WTC11 (cell line): ENCODE measurements around the gene WNT1. TPM values are rescaled to one million over a fixed set of nuclear protein-coding genes. Genes with fewer than 3 reads are reported as not detected.

Source experiments
- ATAC-seq: fragments of 200-7000 bp; cut with Tn5 transposase; 2 replicates; pipeline ENCODE4 v1.10.0; 2021; ENCODE audit warnings: mild to moderate bottlenecking, moderate library complexity
- CTCF ChIA-PET: fragments of 300-600 bp; sonication (Branson Sonifier 250); formaldehyde crosslinking; loops from one replicate; lab custom pipeline; 2021; ENCODE audit warnings: antibody characterized with exemption; lab: Charles Lee
- POLR2A ChIA-PET: fragments of 350-600 bp; sonication (Branson Sonifier 250); formaldehyde crosslinking; loops from one replicate; lab custom pipeline; 2021; ENCODE audit warnings: antibody characterized with exemption; lab: Charles Lee
- DNase-seq: peaks from one replicate; pipeline ENCODE4 v3.0.0; 2021; ENCODE audit warnings: low spot score
- H3K27ac Mint-ChIP-seq: 2 replicates; pipeline ENCODE4 v1.8.0; 2021; ENCODE audit warnings: mixed read lengths
- H3K27me3 Mint-ChIP-seq: 2 replicates; pipeline ENCODE4 v1.8.0; 2021; ENCODE audit warnings: low read depth, mild to moderate bottlenecking, moderate library complexity, mixed read lengths
- H3K36me3 Mint-ChIP-seq: 2 replicates; pipeline ENCODE4 v1.8.0; 2021; ENCODE audit warnings: mixed read lengths
- H3K4me1 Mint-ChIP-seq: 2 replicates; pipeline ENCODE4 v1.8.0; 2022; ENCODE audit warnings: mixed read lengths
- H3K4me3 Mint-ChIP-seq: 2 replicates; pipeline ENCODE4 v1.8.0; 2021; ENCODE audit warnings: mild to moderate bottlenecking, moderate library complexity, mixed read lengths
- H3K9me3 Mint-ChIP-seq: 2 replicates; pipeline ENCODE4 v1.8.0; 2021; ENCODE audit warnings: mixed read lengths
- E2F5 ChIP-seq: sonication (generic); formaldehyde crosslinking; IDR thresholded peaks from 2 replicates; pipeline ENCODE4 v1.8.1; 2022; ENCODE audit warnings: mild to moderate bottlenecking, moderate library complexity, missing genetic modification reagents
- ESRRA ChIP-seq: sonication (generic); formaldehyde crosslinking; IDR thresholded peaks from 2 replicates; pipeline ENCODE4 v1.8.1; 2022; ENCODE audit warnings: mild to moderate bottlenecking, missing genetic modification reagents, borderline replicate concordance
- ETV6 ChIP-seq: sonication (generic); formaldehyde crosslinking; IDR thresholded peaks from 2 replicates; pipeline ENCODE4 v1.8.1; 2022; ENCODE audit warnings: mild to moderate bottlenecking, missing genetic modification reagents
- GABPB1 ChIP-seq: sonication (generic); formaldehyde crosslinking; IDR thresholded peaks from 2 replicates; pipeline ENCODE4 v1.8.1; 2023; ENCODE audit warnings: mild to moderate bottlenecking, missing genetic modification reagents
- GRHL2 ChIP-seq: fragments of 250-450 bp; sonication (Bioruptor Pico); IDR thresholded peaks from 2 replicates; pipeline ENCODE4 v1.8.0; 2022; ENCODE audit warnings: mild to moderate bottlenecking, moderate library complexity; ENCODE audit not compliant: insufficient replicate concordance, severe bottlenecking
- HMGA2 ChIP-seq: fragments of 250-450 bp; sonication (Bioruptor Pico); IDR thresholded peaks from 2 replicates; pipeline ENCODE4 v1.4.0; 2021; ENCODE audit warnings: mild to moderate bottlenecking, moderate library complexity
- JUN ChIP-seq: sonication (generic); formaldehyde crosslinking; IDR thresholded peaks from 2 replicates; pipeline ENCODE4 v1.8.0; 2023; ENCODE audit warnings: mild to moderate bottlenecking, missing genetic modification reagents
- MAX ChIP-seq: sonication (generic); formaldehyde crosslinking; IDR thresholded peaks from 2 replicates; pipeline ENCODE4 v1.8.0; 2022; ENCODE audit warnings: mild to moderate bottlenecking, missing genetic modification reagents
- NR1H2 ChIP-seq: sonication (generic); formaldehyde crosslinking; IDR thresholded peaks from 2 replicates; pipeline ENCODE4 v1.9.0; 2021; ENCODE audit warnings: mild to moderate bottlenecking, moderate library complexity, missing genetic modification reagents
- NR2C2 ChIP-seq: sonication (generic); formaldehyde crosslinking; IDR thresholded peaks from 2 replicates; pipeline ENCODE4 v1.8.0; 2022; ENCODE audit warnings: mild to moderate bottlenecking, missing genetic modification reagents
- PRDM15 ChIP-seq: sonication (generic); formaldehyde crosslinking; IDR thresholded peaks from 2 replicates; pipeline ENCODE4 v1.8.0; 2022; ENCODE audit warnings: missing genetic modification reagents
- PREB ChIP-seq: sonication (generic); formaldehyde crosslinking; IDR thresholded peaks from 2 replicates; pipeline ENCODE4 v1.8.1; 2022; ENCODE audit warnings: mild to moderate bottlenecking, missing genetic modification reagents, moderate library complexity, borderline replicate concordance
- SP1 ChIP-seq: sonication (generic); formaldehyde crosslinking; conservative IDR thresholded peaks from 2 replicates; pipeline ENCODE4 v1.8.1; 2022; ENCODE audit warnings: missing genetic modification reagents
- STAT6 ChIP-seq: sonication (generic); formaldehyde crosslinking; conservative IDR thresholded peaks from 2 replicates; pipeline ENCODE4 v1.8.1; 2023; ENCODE audit warnings: mild to moderate bottlenecking, low read depth, missing genetic modification reagents, moderate library complexity
- TCF7 ChIP-seq: sonication (generic); formaldehyde crosslinking; IDR thresholded peaks from 2 replicates; pipeline ENCODE4 v1.8.0; 2022; ENCODE audit warnings: mild to moderate bottlenecking, low read depth, missing genetic modification reagents, moderate library complexity
- TEAD1 ChIP-seq: sonication (generic); formaldehyde crosslinking; IDR thresholded peaks from 2 replicates; pipeline ENCODE4 v1.8.0; 2022; ENCODE audit warnings: mild to moderate bottlenecking, missing genetic modification reagents
- TP53 ChIP-seq: sonication (generic); formaldehyde crosslinking; IDR thresholded peaks from 2 replicates; pipeline ENCODE4 v1.8.1; 2023; ENCODE audit warnings: mild to moderate bottlenecking, missing genetic modification reagents
- ZNF317 ChIP-seq: sonication (generic); formaldehyde crosslinking; IDR thresholded peaks from 2 replicates; pipeline ENCODE4 v1.8.1; 2023; ENCODE audit warnings: low read depth, mild to moderate bottlenecking, moderate library complexity, missing genetic modification reagents, borderline replicate concordance
- ZNF423 ChIP-seq: fragments of 250-450 bp; sonication (Bioruptor Pico); IDR thresholded peaks from 2 replicates; pipeline ENCODE4 v2.1.2; 2022; ENCODE audit warnings: mild to moderate bottlenecking, moderate library complexity
- ZNF512 ChIP-seq: sonication (generic); formaldehyde crosslinking; IDR thresholded peaks from 2 replicates; pipeline ENCODE4 v1.8.1; 2022; ENCODE audit warnings: missing genetic modification reagents, borderline replicate concordance
- total RNA-seq: library from RNA; stranded (reverse); gene quantifications from 3 replicates; pipeline ENCODE4 v1.2.3, GENCODE V29; 2021

WNT1 gene
- total RNA-seq, 1 experiment from 2014 or later: not detected

- ChIA-PET POLR2A (interaction anchor here (0.9 to 2.2 kb wide), 10 partner anchors 9 to 104 kb away, joined by 3 to 10 read pairs (median 5); partner anchors contain the start of genes DDX23, FKBP11 and WNT10B), CTCF (interaction anchor here (0.9 to 3.6 kb wide), 20 partner anchors 10 to 203 kb away, joined by 3 to 38 read pairs (median 9); partner anchors contain the start of genes FKBP11, WNT1 and WNT10B)
- peak; percentile 87 for DNase-seq
- Mint-ChIP-seq H3K27me3 (peaks cover 7% of the 10 kb centered on the region; the same call in 1 of the 2 replicates), H3K9me3 (no peaks in the 10 kb centered on the region), H3K36me3 (peaks cover 19% of the 10 kb centered on the region), H3K4me3 (peak overlapping the region; percentile 95), H3K27ac (peak overlapping the region; percentile 97), H3K4me1 (peaks cover 31% of the 10 kb centered on the region)
- no peak for TF ChIP-seq TCF7 (CRISPR knock-in tag)
- no peak for TF ChIP-seq NR1H2 (CRISPR knock-in tag)
- no peak for TF ChIP-seq STAT6
- TF ChIP-seq TP53 (CRISPR knock-in tag): 0 out of 2 replicates have a peak, but pooled peaks have one; percentile 9
- TF ChIP-seq ZNF512: no peak
- peak; percentile 54; the same call in 1 of the 2 replicates for TF ChIP-seq ETV6 (CRISPR knock-in tag)
- no peak for TF ChIP-seq ESRRA (CRISPR knock-in tag)
- no peak for TF ChIP-seq PREB (CRISPR knock-in tag)
- no peak for TF ChIP-seq JUN
- TF ChIP-seq ZNF317 (CRISPR knock-in tag): no peak
- TF ChIP-seq MAX: no peak
- peak; percentile 27; the same call in 1 of the 2 replicates for TF ChIP-seq SP1 (CRISPR knock-in tag)
- TF ChIP-seq ZNF423 (CRISPR knock-in tag): no peak
- peak; percentile 79 for ATAC-seq
Measured at GRCh38 chr12:48956279-48957140, 21.6 kb upstream of the WNT1 start.

- POLR2A ChIA-PET: interaction anchor here (0.6 to 2.2 kb wide), 13 partner anchors 9 to 385 kb away, joined by 3 to 10 read pairs (median 5); partner anchors contain the start of genes DDX23, FKBP11, RND1 and WNT10B
- TF ChIP-seq GABPB1 (CRISPR knock-in tag) (peak; percentile 39; the same call in 1 of the 2 replicates), TEAD1 (CRISPR knock-in tag) (peak; percentile 75), GRHL2 (CRISPR knock-in tag) (no peak), PRDM15 (CRISPR knock-in tag) (no peak), HMGA2 (CRISPR knock-in tag) (no peak), MAX (peak; percentile 68), NR2C2 (CRISPR knock-in tag) (no peak), E2F5 (CRISPR knock-in tag) (peak; percentile 35; the same call in 1 of the 2 replicates)
Measured at GRCh38 chr12:48957141-48958048, 20.7 kb upstream of the WNT1 start, which contains the start of gene ARF3. ARF3 (minus strand) TSS chr12:48957487; CDS start chr12:48941095, 16,392 bp downstream.

More at GRCh38 chr12:48957141-48958048, 20.7 kb upstream of the WNT1 start, which contains the start of gene ARF3:
- H3K27me3 Mint-ChIP-seq: peaks cover 7% of the 10 kb centered on the region; the same call in 1 of the 2 replicates
- peak; percentile 89 for ATAC-seq
- H3K4me1 Mint-ChIP-seq: peaks cover 31% of the 10 kb centered on the region
- no peaks in the 10 kb centered on the region for H3K9me3 Mint-ChIP-seq
- peak within 1 kb of the TSS; percentile 97 for H3K27ac Mint-ChIP-seq
- CTCF ChIA-PET: interaction anchor here (0.7 to 3.6 kb wide), 21 partner anchors 9 to 204 kb away, joined by 3 to 38 read pairs (median 9); partner anchors contain the start of genes FKBP11, RND1, WNT1 and WNT10B
- peak within 1 kb of the TSS; percentile 95 for H3K4me3 Mint-ChIP-seq
- DNase-seq: peak; percentile 98
- H3K36me3 Mint-ChIP-seq: peaks cover 17% of the 10 kb centered on the region
